ENCODE data around the gene SLC14A1.
"Not testable (repeated sequence)": the region's sequence is repeated elsewhere in the genome, so short reads cannot be mapped to it uniquely, and the experiment has no call there.

GRCh38 chr18:45757644-45758043, 33.7 kb downstream of the SLC14A1 start:
- not testable (repeated sequence) for TF ChIP-seq CEBPB (IDR thresholded peaks at IDR 0.05; ENCODE audit: borderline replicate concordance in 1 of 2, low read depth in 2 of 2, low read length in 2 of 2); CBX3 (IDR thresholded peaks at IDR 0.05; ENCODE audit: borderline replicate concordance, low read depth); CTCF (IDR thresholded peaks at IDR 0.05 in 2 of 3, conservative IDR thresholded peaks at IDR 0.05 in 1 of 3; ENCODE audit: control insufficient read depth in 2 of 3, extremely low read depth in 1 of 3, insufficient read depth in 1 of 3, low read depth in 3 of 3, low read length in 3 of 3)
